Subcutaneous abdominal adipose tissue (tissue), 5 donors: Measurements from ENCODE around the gene PHOX2B.
A peak's percentile ranks its signal among the peaks of the same experiment; 100 is the strongest.
"Not testable (repeated sequence)": the region's sequence is repeated elsewhere in the genome, so short reads cannot be mapped to it uniquely, and the experiment has no call there.

ENCODE experiments used
- H3K27ac ChIP-seq: one replicate; pipeline ENCODE4 v1.7.0; 2013; ENCODE audit warnings: low read depth, mild to moderate bottlenecking, inconsistent platforms, low read length, moderate library complexity
- H3K27me3 ChIP-seq, 5 donors: one replicate each; pipeline ENCODE4 v1.7.0; 2013; ENCODE audit warnings: low read length in 5 of 5, inconsistent platforms in 1 of 5; ENCODE audit not compliant: control insufficient read depth in 5 of 5, insufficient read depth in 4 of 5
- H3K36me3 ChIP-seq, 5 donors: one replicate each; pipeline ENCODE4 v1.7.0; 2013; ENCODE audit warnings: low read length in 5 of 5; ENCODE audit not compliant: control insufficient read depth in 5 of 5, insufficient read depth in 5 of 5
- H3K4me1 ChIP-seq, 5 donors: one replicate each; pipeline ENCODE4 v1.7.0; 2013; ENCODE audit warnings: low read length in 5 of 5, mild to moderate bottlenecking in 3 of 5, moderate library complexity in 1 of 5; ENCODE audit not compliant: control insufficient read depth in 5 of 5, insufficient read depth in 5 of 5
- H3K4me3 ChIP-seq, 5 donors: one replicate each; pipeline ENCODE4 v1.7.0; 2013; ENCODE audit warnings: low read length in 5 of 5, low read depth in 1 of 5
- H3K9ac ChIP-seq, 5 donors: one replicate each; pipeline ENCODE4 v1.7.0; 2013; ENCODE audit warnings: low read length in 5 of 5, mild to moderate bottlenecking in 4 of 5, moderate library complexity in 3 of 5
- H3K9me3 ChIP-seq, 5 donors: one replicate each; pipeline ENCODE4 v1.7.0; 2013; ENCODE audit warnings: low read length in 5 of 5; ENCODE audit not compliant: control insufficient read depth in 5 of 5
- donor health status: healthy.
- donor health status: healthy.
- donor health status: healthy.
- donor health status: healthy.
- donor health status: healthy.

Gene PHOX2B

DNA sequence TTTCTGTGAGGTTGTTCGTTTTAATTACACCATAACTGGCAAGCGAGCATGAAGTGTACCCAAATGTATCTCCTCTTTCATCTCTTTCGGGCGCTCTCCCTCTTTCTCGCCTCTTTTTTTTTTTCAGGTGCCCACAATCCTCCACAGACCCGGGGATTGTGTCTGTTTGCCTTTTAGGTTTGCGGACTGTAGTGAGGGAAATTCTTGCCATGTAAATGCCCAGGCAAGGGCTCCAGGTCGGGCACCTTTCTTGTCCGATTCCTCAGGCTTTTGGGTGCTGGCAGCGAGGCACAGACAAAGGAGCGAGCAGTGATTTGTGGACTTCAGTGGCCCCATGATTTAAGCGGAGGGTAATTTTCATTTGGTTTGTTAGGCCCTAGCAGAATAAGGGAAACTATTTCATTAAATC is 1.1 kb upstream of the PHOX2B start:
- Histone ChIP-seq H3K27ac (no peak overlapping the region), H3K9me3 (peaks cover 0 to 3% (median 0%) of the 10 kb centered on the region in 5 donors), H3K4me1 (peaks cover 0 to 9% (median 3%) of the 10 kb centered on the region in 5 donors), H3K27me3 (peaks cover 74 to 86% (median 74%) of the 10 kb centered on the region in 5 donors), H3K4me3 (no peak overlapping the region), H3K9ac (no peak overlapping the region), H3K36me3 (no peaks in the 10 kb centered on the region)

GRCh38 chr4:41748074-41748570 is 403 bp downstream of the PHOX2B start:
- no peaks in the 10 kb centered on the region for H3K36me3 ChIP-seq
- H3K9me3 ChIP-seq: peaks cover 0 to 3% (median 0%) of the 10 kb centered on the region in 5 donors
- H3K27me3 ChIP-seq: peaks cover 76 to 89% (median 77%) of the 10 kb centered on the region in 5 donors
- H3K9ac ChIP-seq: no peak overlapping the region
- H3K4me3 ChIP-seq: no peak overlapping the region
- no peak overlapping the region for H3K27ac ChIP-seq
- peaks cover 0 to 9% (median 3%) of the 10 kb centered on the region in 5 donors for H3K4me1 ChIP-seq

GRCh38 chr4:41747230-41748055 is 1.1 kb downstream of the PHOX2B start:
- no peak overlapping the region for H3K9ac ChIP-seq
- H3K4me1 ChIP-seq: peaks cover 0 to 9% (median 3%) of the 10 kb centered on the region in 5 donors
- peaks cover 74 to 88% (median 79%) of the 10 kb centered on the region in 5 donors for H3K27me3 ChIP-seq
- no peak overlapping the region for H3K4me3 ChIP-seq
- H3K9me3 ChIP-seq: peaks cover 0 to 3% (median 0%) of the 10 kb centered on the region in 5 donors
- H3K36me3 ChIP-seq: no peaks in the 10 kb centered on the region
- H3K27ac ChIP-seq: no peak overlapping the region

GRCh38 chr4:41746440-41747229 is 1.9 kb downstream of the PHOX2B start:
- Histone ChIP-seq H3K27ac (no peak overlapping the region), H3K9ac (no peak overlapping the region), H3K4me3 (peak overlapping the region in 1 of 5 donors; percentile 22), H3K4me1 (peaks cover 0 to 9% (median 2%) of the 10 kb centered on the region in 5 donors), H3K27me3 (peaks cover 67 to 81% (median 76%) of the 10 kb centered on the region in 5 donors), H3K36me3 (no peaks in the 10 kb centered on the region), H3K9me3 (peaks cover 0 to 3% (median 0%) of the 10 kb centered on the region in 5 donors)

DNA sequence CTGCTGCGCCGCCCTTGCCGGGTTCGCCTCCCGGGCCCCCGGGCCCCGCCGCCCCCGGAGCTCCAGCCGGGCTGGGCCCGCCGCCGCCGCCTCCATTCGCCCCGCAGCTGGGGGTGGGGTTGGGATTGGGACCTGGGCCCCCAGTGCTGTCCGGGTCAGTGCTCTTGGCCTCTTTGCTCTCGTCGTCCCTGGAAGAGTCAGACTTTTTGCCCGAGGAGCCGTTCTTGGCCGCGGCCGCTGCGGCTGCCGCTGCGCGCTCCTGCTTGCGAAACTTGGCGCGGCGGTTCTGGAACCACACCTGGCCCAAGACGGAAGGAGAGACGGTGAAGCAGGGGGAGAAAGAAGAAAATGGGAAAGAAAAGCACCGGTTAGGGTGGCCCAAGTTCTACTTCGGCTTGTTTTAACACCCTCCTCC is 2.5 kb downstream of the PHOX2B start:
- H3K9me3 ChIP-seq: peaks cover 0 to 3% (median 0%) of the 10 kb centered on the region in 5 donors
- no peaks in the 10 kb centered on the region for H3K36me3 ChIP-seq
- no peak overlapping the region for H3K9ac ChIP-seq
- peaks cover 61 to 75% (median 70%) of the 10 kb centered on the region in 5 donors for H3K27me3 ChIP-seq
- H3K4me3 ChIP-seq: peak overlapping the region in 1 of 5 donors; percentile 22
- H3K27ac ChIP-seq: no peak overlapping the region
- peaks cover 0 to 9% (median 2%) of the 10 kb centered on the region in 5 donors for H3K4me1 ChIP-seq

GRCh38 chr4:41745292-41746024 is 3.1 kb downstream of the PHOX2B start:
- no peak overlapping the region for H3K27ac ChIP-seq
- H3K4me3 ChIP-seq: no peak overlapping the region
- H3K9ac ChIP-seq: no peak overlapping the region
- peaks cover 0 to 9% (median 2%) of the 10 kb centered on the region in 5 donors for H3K4me1 ChIP-seq
- H3K36me3 ChIP-seq: no peaks in the 10 kb centered on the region
- peaks cover 0 to 3% (median 0%) of the 10 kb centered on the region in 5 donors for H3K9me3 ChIP-seq
- H3K27me3 ChIP-seq: peaks cover 56 to 71% (median 64%) of the 10 kb centered on the region in 5 donors

GRCh38 chr4:41744572-41745291 is 3.8 kb downstream of the PHOX2B start:
- Histone ChIP-seq H3K4me1 (peaks cover 0 to 9% (median 2%) of the 10 kb centered on the region in 5 donors), H3K27ac (no peak overlapping the region), H3K9me3 (peaks cover 0 to 3% (median 0%) of the 10 kb centered on the region in 5 donors), H3K27me3 (peaks cover 51 to 70% (median 57%) of the 10 kb centered on the region in 5 donors), H3K9ac (no peak overlapping the region), H3K36me3 (no peaks in the 10 kb centered on the region), H3K4me3 (no peak overlapping the region)

GRCh38 chr4:41741354-41741753 is 7.2 kb downstream of the PHOX2B start:
- Histone ChIP-seq H3K4me3 (no peak overlapping the region), H3K4me1 (peaks cover 0 to 4% (median 0%) of the 10 kb centered on the region in 5 donors), H3K27ac (no peak overlapping the region), H3K9me3 (peaks cover 0 to 3% (median 0%) of the 10 kb centered on the region in 5 donors), H3K36me3 (no peaks in the 10 kb centered on the region), H3K9ac (no peak overlapping the region), H3K27me3 (peaks cover 20 to 40% (median 27%) of the 10 kb centered on the region in 5 donors)

GRCh38 chr4:41737491-41737890 is 11.0 kb downstream of the PHOX2B start:
- H3K4me3 ChIP-seq, H3K9me3 ChIP-seq, H3K27ac ChIP-seq, H3K4me1 ChIP-seq, H3K27me3 ChIP-seq, H3K9ac ChIP-seq, H3K36me3 ChIP-seq: not testable (repeated sequence)
